NCI-H524 treated with DMSO at 0.1 percent for 48 hours (cell line): Measurements from ENCODE around the gene GNS.

Experiments used
- DNase-seq: peaks from one replicate; lab custom pipeline; 2025; lab: John Stamatoyannopoulos, UW

The GNS gene

GRCh38 chr12:64673490-64674169 lies 85.6 kb downstream of the GNS start:
- no peak for DNase-seq

GRCh38 chr12:64672925-64673409 lies 86.2 kb downstream of the GNS start:
- DNase-seq: no peak

DNA sequence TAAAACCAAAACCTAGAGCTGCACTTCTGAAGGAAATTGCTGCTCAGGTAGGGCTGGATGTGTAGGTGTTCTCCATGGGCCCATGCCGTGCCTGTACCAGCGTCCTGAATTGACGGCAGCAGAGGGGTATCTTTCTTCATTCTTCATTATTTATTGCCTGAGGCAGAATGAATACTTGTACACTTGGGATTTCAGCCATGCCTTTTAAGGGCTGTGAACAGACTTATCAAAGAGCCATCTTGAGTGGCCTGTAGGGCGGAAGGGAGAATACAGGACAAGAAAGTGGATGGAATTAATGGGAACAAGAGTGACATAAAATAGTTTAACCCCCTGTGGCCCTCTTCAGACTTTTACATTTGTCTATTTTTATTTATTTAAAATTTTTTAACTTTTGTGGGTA lies 87.5 kb downstream of the GNS start:
- no peak for DNase-seq

DNA sequence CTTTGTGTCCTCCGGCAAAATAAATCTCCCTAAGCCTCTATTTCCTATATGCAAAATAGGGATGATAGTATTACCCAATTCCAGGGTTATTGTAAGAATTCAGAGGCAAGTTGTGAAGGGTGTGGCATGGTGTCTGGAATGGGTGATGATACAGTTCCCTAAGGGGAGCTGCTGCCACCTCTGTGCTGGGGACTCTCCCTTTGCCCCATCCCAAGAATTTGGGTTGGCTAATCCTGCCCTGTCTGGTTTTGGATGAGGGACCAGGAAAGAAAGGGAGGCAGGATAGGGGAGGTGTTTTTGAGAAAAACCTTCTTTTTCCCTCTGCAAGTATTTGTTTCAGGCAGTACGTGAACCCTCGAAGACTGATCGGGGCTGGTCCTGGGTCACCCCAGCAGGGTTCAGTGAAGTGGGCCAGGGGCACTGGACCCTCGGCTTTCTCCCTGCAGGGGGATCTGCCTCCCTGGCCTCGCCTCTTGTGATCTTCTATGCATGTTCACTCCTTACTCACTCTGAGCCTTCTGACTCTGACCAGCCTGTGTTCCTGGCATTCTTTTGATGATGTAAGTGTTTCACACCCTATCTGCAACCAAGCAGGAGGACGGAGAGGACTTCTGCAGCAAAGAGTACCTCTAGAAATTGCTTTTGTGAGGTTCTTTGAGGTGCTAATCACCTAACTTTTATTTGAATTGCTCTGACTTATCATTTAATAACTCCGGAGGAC lies 88.1 kb downstream of the GNS start:
- DNase-seq: no peak

GRCh38 chr12:64670019-64670418 lies 89.2 kb downstream of the GNS start:
- no peak for DNase-seq

DNA sequence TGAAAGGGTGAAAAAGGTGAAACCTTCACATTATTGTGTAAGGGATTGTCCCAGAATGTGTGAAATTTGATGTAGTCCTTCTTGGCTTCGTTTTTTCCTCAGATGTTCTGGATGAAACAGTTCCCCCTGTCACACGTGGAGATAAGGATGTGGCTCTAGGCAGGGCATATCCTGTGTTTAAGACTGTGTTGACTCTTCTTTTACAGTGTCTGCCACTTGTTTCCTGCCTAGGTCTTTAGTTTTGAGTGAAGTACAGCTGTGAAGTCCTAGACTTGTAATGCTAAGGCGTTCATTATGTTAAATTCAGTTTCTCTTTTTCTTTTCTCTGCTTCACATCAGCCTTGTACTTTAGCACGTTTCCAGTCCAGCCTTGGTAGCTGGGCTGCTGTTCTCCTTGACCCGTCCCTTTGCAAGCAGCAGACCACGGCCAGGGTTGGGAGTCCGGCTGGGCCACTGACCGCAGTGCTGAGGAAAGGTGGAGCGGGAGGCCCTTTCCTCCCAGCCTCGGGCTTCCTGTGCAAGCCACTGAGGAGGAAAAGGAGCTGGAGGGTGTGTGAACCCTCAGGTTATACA lies 89.8 kb downstream of the GNS start:
- no peak for DNase-seq

DNA sequence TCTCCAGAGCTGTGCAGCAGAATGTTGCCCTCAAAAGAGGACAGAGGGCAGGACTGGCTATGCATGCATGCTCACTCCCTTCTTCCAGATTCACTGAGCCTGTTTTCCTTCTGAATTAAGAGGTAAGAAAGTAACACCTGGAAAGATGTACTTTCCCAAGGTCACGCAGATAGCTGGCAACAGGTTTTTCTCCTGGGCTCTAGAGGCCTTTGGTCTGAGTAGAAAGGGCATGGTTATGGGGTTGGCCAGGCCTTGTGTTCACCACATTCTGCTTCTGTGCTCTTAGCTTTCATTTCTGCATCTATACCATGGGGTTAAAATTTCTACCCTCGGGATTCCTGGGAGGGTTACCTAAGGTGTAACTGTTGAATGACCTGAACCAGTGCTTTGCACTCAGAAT lies 91.4 kb downstream of the GNS start:
- DNase-seq: no peak

DNA sequence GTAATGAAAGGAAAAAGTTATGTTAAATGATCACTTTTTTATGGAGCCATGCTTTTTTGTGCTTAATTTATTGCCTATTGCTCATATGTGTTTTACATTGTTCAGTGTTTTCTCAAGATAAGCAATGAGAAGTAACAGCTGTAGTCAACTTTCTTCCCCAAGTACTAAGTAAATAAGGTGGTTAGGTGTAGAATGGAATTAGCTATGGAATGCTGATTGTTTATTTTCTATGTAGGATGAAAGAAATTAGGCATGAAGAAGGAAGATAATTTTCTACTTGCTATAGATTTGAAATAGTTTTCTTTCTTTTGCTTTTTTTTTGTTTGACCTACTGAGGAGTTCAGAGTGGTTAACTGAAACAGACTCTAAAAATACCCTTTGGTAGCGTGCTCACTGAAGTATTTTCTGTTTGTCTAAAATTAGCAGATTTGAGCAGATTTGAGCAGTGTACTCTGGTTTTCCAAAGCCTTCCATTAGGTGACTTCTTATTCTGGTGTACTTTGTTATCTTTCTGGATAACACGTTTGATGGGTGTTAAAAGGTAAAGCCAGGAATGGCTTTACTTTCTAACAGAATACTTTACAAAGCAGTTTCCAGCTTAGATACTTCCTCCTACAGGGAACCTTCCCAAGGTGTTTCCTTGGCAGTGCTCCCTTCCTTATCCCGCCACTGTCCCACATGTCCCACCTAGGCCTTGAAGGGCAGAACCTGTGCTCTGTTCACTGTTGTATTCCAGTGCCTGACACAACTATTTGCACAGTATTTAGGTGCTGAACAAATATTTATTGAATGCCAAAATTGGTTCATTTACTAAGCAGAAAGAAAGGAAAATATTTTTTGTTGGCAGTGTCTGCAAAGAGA lies 92.9 kb downstream of the GNS start:
- DNase-seq: no peak

- no peak for DNase-seq
Observed at GRCh38 chr12:64665514-64665913, 93.7 kb downstream of the GNS start.
